Activated CD4-positive, alpha-beta T cell treated with anti-CD3 and anti-CD28 coated beads for 36 hours (primary cell): ENCODE measurements around the gene VWA5A. TPM values are rescaled to one million over a fixed set of nuclear protein-coding genes. Genes with fewer than 3 reads are reported as not detected.

ENCODE experiments used
- ATAC-seq: fragments of 200-7000 bp; cut with Tn5 transposase; one replicate; pipeline ENCODE4 v1.10.0; 2021; ENCODE audit warnings: mild to moderate bottlenecking, moderate library complexity
- CTCF ChIA-PET: fragments of 350-600 bp; sonication (Branson Sonifier 250); formaldehyde crosslinking; loops from one replicate; lab custom pipeline; 2021; ENCODE audit warnings: antibody characterized with exemption; lab: Charles Lee
- POLR2A ChIA-PET: fragments of 350-600 bp; sonication (Branson Sonifier 250); formaldehyde crosslinking; loops from one replicate; lab custom pipeline; 2021; ENCODE audit warnings: antibody characterized with exemption, inconsistent platforms; lab: Charles Lee
- DNase-seq: peaks from one replicate; pipeline ENCODE4 v3.0.0-alpha.2; 2020
- H3K27ac Mint-ChIP-seq: one replicate; pipeline ENCODE4 v1.8.0; 2021; ENCODE audit warnings: mixed read lengths
- H3K27me3 Mint-ChIP-seq: one replicate; pipeline ENCODE4 v1.8.0; 2021; ENCODE audit warnings: mixed read lengths
- H3K36me3 Mint-ChIP-seq: one replicate; pipeline ENCODE4 v1.8.0; 2021; ENCODE audit warnings: low read depth, mixed read lengths
- H3K4me1 Mint-ChIP-seq: one replicate; pipeline ENCODE4 v1.8.0; 2021; ENCODE audit warnings: mixed read lengths
- H3K4me3 Mint-ChIP-seq: one replicate; pipeline ENCODE4 v1.8.0; 2021; ENCODE audit warnings: mild to moderate bottlenecking, moderate library complexity, mixed read lengths
- H3K9me3 Mint-ChIP-seq: one replicate; pipeline ENCODE4 v1.8.0; 2021; ENCODE audit warnings: low read depth, mixed read lengths
- intact Hi-C, 2 experiments: fragments of 100-400 bp; cut with DNase I in 1 of 2; cut with micrococcal nuclease in 1 of 2; formaldehyde crosslinking; loops; one replicate each; pipeline versions ENCODE4 v1.14.2 to v1.15.1; 2022 to 2024; cut with DNase I, micrococcal nuclease
- total RNA-seq, 2 experiments: library from RNA; stranded (reverse); gene quantifications; one replicate each; pipeline ENCODE4 v1.2.3, GENCODE V29; 2021

The VWA5A gene
- total RNA-seq, 2 experiments from 2014 or later: 8.6 to 8.8 TPM

DNA sequence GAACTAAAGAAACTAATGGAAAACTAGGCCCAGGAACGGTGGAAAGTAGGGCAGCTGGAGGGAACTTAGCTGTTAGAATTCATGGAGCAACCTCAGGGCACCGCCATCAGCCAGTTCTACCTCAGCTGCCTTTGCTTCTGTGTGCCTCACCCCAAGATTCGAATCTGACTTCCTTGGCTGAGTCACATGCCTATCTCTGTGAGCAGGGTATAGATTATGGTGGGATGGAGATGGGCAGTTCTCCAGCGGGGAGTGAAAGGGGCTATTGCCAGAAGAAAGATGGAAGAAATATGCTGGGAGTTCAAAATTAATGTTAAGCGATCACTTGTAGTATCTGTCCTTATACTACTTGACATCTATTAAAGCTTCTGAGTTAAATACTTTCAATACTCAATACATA, 18.9 kb upstream of the VWA5A start:
- Mint-ChIP-seq H3K4me3 (no peak overlapping the region), H3K9me3 (no peaks in the 10 kb centered on the region), H3K36me3 (no peaks in the 10 kb centered on the region), H3K4me1 (no peaks in the 10 kb centered on the region), H3K27me3 (peaks cover 26% of the 10 kb centered on the region), H3K27ac (no peak overlapping the region)
- ChIA-PET CTCF (no interaction called here), POLR2A (no interaction called here)
- ATAC-seq: no peak
- no peak for DNase-seq
- intact Hi-C loops: no loop called here

DNA sequence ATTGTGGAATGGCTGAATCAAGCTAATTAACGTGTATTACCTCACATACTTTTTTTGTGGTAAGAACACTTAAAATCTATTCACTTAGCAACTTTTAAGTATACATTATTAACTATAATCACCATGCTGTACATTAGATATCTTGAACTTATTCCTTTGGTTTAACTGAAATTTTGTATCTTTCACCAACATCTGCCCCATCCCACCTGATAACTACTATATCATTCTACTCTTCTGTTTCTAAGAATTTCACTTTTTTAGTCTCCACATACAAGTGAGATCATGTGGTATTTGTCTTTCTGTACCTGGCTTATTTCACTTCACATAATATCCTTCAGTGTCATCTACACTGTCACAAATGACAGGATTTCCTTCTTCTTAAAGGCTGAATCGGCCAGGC, 17.1 kb upstream of the VWA5A start:
- H3K27ac Mint-ChIP-seq: no peak overlapping the region
- CTCF ChIA-PET: interaction anchor here (0.6 kb wide), 1 partner anchor 1344 kb away, joined by 4 read pairs; no protein-coding TSS in a partner anchor
- POLR2A ChIA-PET: no interaction called here
- H3K4me3 Mint-ChIP-seq: no peak overlapping the region
- ATAC-seq (no peak), DNase-seq (no peak)
- H3K36me3 Mint-ChIP-seq: no peaks in the 10 kb centered on the region
- intact Hi-C loops: no loop called here
- H3K27me3 Mint-ChIP-seq: peaks cover 33% of the 10 kb centered on the region
- no peaks in the 10 kb centered on the region for H3K9me3 Mint-ChIP-seq
- no peaks in the 10 kb centered on the region for H3K4me1 Mint-ChIP-seq

DNA sequence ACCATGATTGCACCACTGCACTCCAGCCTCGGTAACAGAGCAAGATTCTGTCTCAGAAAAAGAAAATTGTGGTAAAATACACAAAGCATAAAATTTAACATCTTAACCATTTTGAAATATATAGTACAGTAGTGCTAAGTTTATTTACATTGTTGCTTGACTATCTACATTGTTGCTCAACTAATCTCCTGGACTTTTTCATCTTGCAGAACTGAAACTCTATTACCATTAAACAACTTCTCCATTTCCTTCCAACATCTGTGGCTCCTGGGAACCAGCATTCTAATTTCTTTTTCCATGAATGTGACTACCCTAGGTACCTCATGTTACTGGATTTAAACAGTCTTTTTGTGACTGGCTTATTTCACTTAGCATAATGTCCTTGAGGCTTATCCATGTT, 13.5 kb upstream of the VWA5A start:
- ChIA-PET CTCF (interaction anchor here (0.9 kb wide), 1 partner anchor 93 kb away, joined by 3 read pairs; no protein-coding TSS in a partner anchor), POLR2A (no interaction called here)
- intact Hi-C loops: no loop called here
- no peaks in the 10 kb centered on the region for H3K36me3 Mint-ChIP-seq
- no peak overlapping the region for H3K4me3 Mint-ChIP-seq
- ATAC-seq (no peak), DNase-seq (no peak)
- H3K4me1 Mint-ChIP-seq: no peaks in the 10 kb centered on the region
- H3K27ac Mint-ChIP-seq: no peak overlapping the region
- peaks cover 32% of the 10 kb centered on the region for H3K27me3 Mint-ChIP-seq
- H3K9me3 Mint-ChIP-seq: no peaks in the 10 kb centered on the region

DNA sequence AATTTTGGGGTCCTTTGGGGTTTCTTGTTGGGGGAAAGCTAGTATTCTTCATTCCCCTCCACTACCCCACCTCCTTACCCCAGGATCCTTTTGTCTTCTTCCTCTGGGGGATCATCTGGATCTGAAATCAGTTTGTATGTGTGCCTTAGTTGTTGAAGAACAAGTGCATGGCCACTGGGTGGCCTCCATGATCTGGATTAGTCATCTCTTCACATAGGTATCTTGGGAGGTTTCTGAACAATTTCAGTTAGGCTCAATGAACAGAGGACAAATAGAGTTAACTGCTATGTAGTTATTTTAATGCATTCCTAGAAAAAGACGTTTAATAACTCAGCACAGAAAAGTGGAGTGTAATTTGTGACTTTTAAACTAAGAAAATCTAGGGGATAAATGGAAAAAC, 7.1 kb upstream of the VWA5A start:
- ChIA-PET CTCF (no interaction called here), POLR2A (no interaction called here)
- Mint-ChIP-seq H3K36me3 (no peaks in the 10 kb centered on the region), H3K27me3 (peaks cover 20% of the 10 kb centered on the region), H3K4me3 (no peak overlapping the region), H3K4me1 (no peaks in the 10 kb centered on the region), H3K27ac (no peak overlapping the region), H3K9me3 (no peaks in the 10 kb centered on the region)
- DNase-seq (peak; percentile 43), ATAC-seq (peak; percentile 65)
- intact Hi-C loops: loop anchor here (1.0 to 2.0 kb wide), 2 partner anchors 87 kb away; no protein-coding TSS in a partner anchor

DNA sequence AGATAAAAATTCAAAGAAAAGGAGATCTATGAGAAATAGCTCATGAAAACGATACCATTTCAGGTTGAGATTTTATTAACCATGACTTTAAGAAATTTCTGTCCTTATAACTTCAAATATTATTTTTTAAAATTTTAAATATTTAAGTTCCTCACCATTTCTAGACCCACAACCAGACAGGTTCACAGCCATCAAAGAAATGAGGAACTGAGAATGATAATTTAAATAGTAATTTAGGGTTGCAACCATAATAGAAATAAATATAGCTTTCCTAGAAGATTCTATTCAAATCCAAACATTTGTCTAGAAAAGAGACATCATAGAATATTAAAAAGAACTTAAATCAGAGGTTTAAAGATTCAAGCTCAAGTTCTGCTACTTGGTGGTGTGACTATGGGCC, 5.9 kb upstream of the VWA5A start:
- Mint-ChIP-seq H3K27ac (no peak overlapping the region), H3K4me3 (no peak overlapping the region), H3K27me3 (peaks cover 19% of the 10 kb centered on the region), H3K36me3 (no peaks in the 10 kb centered on the region), H3K4me1 (no peaks in the 10 kb centered on the region), H3K9me3 (no peaks in the 10 kb centered on the region)
- POLR2A ChIA-PET: no interaction called here
- intact Hi-C loops: loop anchor here in 1 of 2 experiments (2.0 kb wide), 1 partner anchor 85 kb away; no protein-coding TSS in a partner anchor
- ATAC-seq (no peak), DNase-seq (no peak)
- CTCF ChIA-PET: interaction anchor here (0.6 to 1.2 kb wide), 2 partner anchors 40 to 85 kb away, joined by 3 to 4 read pairs; no protein-coding TSS in a partner anchor

DNA sequence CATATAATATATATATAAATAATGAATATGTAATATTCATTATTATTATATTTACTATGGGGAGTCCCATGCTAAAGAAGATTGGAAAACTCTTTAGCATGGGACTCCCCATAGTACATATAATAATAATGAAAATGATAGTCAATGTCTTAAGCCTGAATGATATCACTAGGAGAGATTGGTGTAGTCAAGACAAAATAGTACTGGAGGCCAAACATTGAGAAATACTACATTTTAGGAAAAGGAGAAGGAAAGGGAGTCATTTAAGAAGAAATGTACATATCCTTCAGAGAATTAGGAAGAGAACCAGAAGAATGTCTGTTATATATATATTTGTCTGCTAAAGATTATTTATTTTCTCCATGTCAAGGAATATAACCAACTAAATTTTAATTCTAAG, 5.0 kb upstream of the VWA5A start:
- H3K9me3 Mint-ChIP-seq: no peaks in the 10 kb centered on the region
- ATAC-seq (no peak), DNase-seq (no peak)
- intact Hi-C loops: loop anchor here in 1 of 2 experiments (10.0 kb wide), 1 partner anchor 765 kb away; no protein-coding TSS in a partner anchor
- H3K4me3 Mint-ChIP-seq: no peak overlapping the region
- H3K27ac Mint-ChIP-seq: no peak overlapping the region
- ChIA-PET POLR2A (no interaction called here), CTCF (no interaction called here)
- no peaks in the 10 kb centered on the region for H3K36me3 Mint-ChIP-seq
- H3K27me3 Mint-ChIP-seq: peaks cover 16% of the 10 kb centered on the region
- peaks cover 5% of the 10 kb centered on the region for H3K4me1 Mint-ChIP-seq

DNA sequence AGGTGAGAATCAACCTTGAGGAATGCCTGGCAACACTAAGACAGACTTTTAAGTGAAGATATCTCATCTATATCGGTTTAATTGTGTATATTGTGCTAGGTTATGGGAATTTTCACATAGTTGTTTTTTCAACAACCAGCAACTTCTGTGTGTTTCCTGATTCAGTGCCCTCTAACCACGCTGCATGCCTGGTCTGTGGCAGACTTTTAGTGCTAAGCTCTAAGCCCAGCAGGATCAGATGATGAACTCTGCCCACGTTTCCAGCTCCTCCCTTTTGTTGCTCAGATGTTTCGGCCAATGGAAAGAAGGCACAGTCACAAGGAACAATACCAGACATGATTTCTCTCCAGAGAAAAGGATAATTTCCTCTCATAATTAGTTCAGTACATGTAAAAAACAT, 1.4 kb upstream of the VWA5A start:
- intact Hi-C loops: loop anchor here in 1 of 2 experiments (2.0 to 10.0 kb wide), 3 partner anchors 373 to 761 kb away; partner anchors contain the start of genes MSANTD2 and ZNF202
- CTCF ChIA-PET: interaction anchor here (1.7 kb wide), 1 partner anchor 81 kb away, joined by 5 read pairs; no protein-coding TSS in a partner anchor
- Mint-ChIP-seq H3K4me3 (no peak overlapping the region), H3K4me1 (peaks cover 23% of the 10 kb centered on the region), H3K27ac (no peak overlapping the region), H3K36me3 (peaks cover 5% of the 10 kb centered on the region), H3K9me3 (no peaks in the 10 kb centered on the region), H3K27me3 (peaks cover 6% of the 10 kb centered on the region)
- POLR2A ChIA-PET: no interaction called here
- ATAC-seq (no peak), DNase-seq (peak; percentile 8)

DNA sequence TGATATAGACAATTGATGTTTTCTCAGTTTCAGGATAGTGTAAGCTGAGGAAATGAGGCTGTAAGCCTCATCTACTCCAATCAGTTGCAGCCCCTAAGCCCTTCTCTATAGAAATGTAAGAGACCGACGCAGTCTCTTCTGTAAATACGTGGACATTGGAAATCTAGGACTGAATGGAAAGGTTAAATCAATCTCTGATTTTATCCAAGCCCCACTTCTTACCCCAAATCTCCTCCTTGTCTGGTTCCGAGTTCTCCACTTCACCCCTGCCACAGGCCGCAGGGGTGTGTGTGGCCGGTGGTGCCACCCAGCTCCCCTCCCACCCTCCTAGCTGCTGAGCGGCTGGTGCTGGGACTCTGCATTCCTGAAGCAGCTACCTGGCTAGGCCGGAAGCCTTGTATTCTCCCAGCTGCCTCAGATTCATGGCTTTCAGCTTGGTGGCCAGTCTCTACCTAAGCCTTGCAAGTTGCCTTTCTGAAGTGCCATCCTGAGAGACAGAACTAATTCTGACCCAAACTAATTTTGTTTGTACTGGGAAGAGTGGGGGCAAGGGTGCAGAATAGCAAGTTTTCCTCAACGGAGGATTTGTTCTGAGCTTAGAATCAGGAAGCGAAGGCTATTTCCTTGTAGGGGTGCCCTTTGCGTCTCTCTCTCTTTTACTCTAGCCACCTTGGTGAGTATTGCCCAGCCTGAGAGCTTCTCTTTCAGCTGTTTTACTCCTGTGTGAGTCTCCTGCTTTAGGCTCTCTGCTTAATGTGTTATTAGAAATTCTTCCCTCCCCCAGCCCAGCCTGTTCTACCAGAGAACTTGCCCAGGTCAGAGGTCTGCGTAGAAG, 749 bp downstream of the VWA5A start:
- POLR2A ChIA-PET: no interaction called here
- H3K4me1 Mint-ChIP-seq: peaks cover 23% of the 10 kb centered on the region
- ATAC-seq: peak; percentile 48
- DNase-seq: peak; percentile 33
- no peaks in the 10 kb centered on the region for H3K9me3 Mint-ChIP-seq
- intact Hi-C loops: loop anchor here (1.0 to 10.0 kb wide), 5 partner anchors 45 to 759 kb away; partner anchors contain the start of genes ZNF202 (in 2 of the 2) and MSANTD2 (in 1 of the 2)
- H3K4me3 Mint-ChIP-seq: peak overlapping the region; percentile 78
- H3K27me3 Mint-ChIP-seq: peaks cover 4% of the 10 kb centered on the region
- CTCF ChIA-PET: interaction anchor here (0.9 to 2.0 kb wide), 4 partner anchors 14 to 45 kb away, joined by 3 to 10 read pairs (median 3); no protein-coding TSS in a partner anchor
- H3K36me3 Mint-ChIP-seq: peaks cover 12% of the 10 kb centered on the region
- H3K27ac Mint-ChIP-seq: peak overlapping the region; percentile 87

DNA sequence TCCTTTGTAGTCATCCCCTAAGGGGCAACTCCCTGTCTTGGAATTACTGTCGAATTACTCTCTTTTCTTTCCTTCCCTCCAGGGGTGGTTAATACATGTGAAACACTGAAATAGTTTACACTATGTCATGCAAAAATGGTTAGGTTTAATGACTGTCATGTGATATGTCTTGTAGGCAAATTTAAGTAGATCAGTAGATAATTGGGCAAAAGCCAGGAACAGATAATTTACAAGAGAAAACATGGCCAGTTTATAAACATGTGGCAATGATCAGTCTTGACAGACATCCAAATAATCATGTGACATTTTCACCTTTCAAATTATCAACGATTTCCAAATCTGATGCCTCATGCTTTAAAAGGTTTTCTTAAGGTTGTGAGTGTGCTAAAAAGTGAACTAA, 3.9 kb downstream of the VWA5A start:
- no peak overlapping the region for H3K4me3 Mint-ChIP-seq
- H3K9me3 Mint-ChIP-seq: no peaks in the 10 kb centered on the region
- DNase-seq (no peak), ATAC-seq (no peak)
- CTCF ChIA-PET: no interaction called here
- peaks cover 23% of the 10 kb centered on the region for H3K4me1 Mint-ChIP-seq
- intact Hi-C loops: loop anchor here (5.0 to 10.0 kb wide), 2 partner anchors 377 to 756 kb away; partner anchors contain the start of gene ZNF202 (in 1 of the 2)
- POLR2A ChIA-PET: no interaction called here
- peaks cover 16% of the 10 kb centered on the region for H3K36me3 Mint-ChIP-seq
- no peaks in the 10 kb centered on the region for H3K27me3 Mint-ChIP-seq
- H3K27ac Mint-ChIP-seq: no peak overlapping the region

DNA sequence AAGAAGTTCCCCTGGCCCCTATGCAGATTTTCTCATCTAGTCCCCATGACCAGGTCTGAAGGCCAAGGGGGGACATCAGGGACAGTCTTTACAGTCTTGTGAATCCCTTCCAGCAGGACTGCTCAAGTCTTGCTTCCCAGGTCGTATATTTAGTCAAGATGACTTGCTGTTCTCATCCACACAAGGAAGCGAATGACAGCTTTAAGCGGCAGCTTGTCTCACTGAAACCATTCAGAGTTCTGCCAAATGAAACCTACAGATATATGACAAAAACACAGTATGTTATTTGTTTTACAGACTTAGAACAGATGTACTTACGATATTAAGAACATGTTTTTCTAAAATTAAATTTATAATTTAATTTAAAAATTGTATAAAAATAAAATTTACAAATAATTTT, 5.6 kb downstream of the VWA5A start:
- Mint-ChIP-seq H3K4me3 (no peak overlapping the region), H3K4me1 (peaks cover 14% of the 10 kb centered on the region), H3K27me3 (no peaks in the 10 kb centered on the region), H3K27ac (no peak overlapping the region), H3K9me3 (no peaks in the 10 kb centered on the region), H3K36me3 (peaks cover 31% of the 10 kb centered on the region)
- POLR2A ChIA-PET: no interaction called here
- CTCF ChIA-PET: interaction anchor here (0.7 kb wide), 1 partner anchor 21 kb away, joined by 3 read pairs; no protein-coding TSS in a partner anchor
- DNase-seq: no peak
- intact Hi-C loops: no loop called here
- ATAC-seq: no peak

DNA sequence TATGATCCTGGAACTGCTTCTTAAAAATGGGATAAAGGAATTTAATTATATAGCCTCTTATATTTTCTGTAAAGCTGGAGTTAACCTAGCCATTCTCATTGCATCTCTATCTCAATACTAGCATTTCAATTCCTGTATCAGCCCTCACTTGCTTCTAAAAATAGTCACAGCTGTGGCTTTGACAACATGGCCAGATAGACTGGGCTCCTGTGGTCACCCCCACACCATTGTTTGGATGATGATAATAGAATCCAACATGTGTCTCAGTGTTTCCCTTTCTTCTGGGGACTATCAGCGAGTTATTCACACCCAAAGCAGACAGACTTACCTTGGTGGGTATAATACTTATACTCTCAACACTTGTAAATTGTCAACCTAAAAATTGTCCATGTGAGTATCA, 6.9 kb downstream of the VWA5A start:
- no peak for DNase-seq
- ChIA-PET POLR2A (interaction anchor here (0.5 kb wide), 1 partner anchor 1072 kb away, joined by 3 read pairs; no protein-coding TSS in a partner anchor), CTCF (interaction anchor here (0.6 kb wide), 1 partner anchor 612 kb away, joined by 3 read pairs; no protein-coding TSS in a partner anchor)
- intact Hi-C loops: no loop called here
- Mint-ChIP-seq H3K4me3 (no peak overlapping the region), H3K4me1 (peaks cover 5% of the 10 kb centered on the region), H3K9me3 (no peaks in the 10 kb centered on the region), H3K27ac (no peak overlapping the region), H3K36me3 (peaks cover 33% of the 10 kb centered on the region), H3K27me3 (no peaks in the 10 kb centered on the region)
- ATAC-seq: no peak
